Measurements from ENCODE around the gene NDUFB3. TPM values are rescaled to one million over a fixed set of nuclear protein-coding genes. Genes with fewer than 3 reads are reported as not detected.

NDUFB3 gene
- total RNA-seq, 1 donor from 2014 or later: 120 TPM

- intact Hi-C loops (cut with micrococcal nuclease): no loop called here
These were observed 13.1 kb downstream of the NDUFB3 start for GRCh38 chr2:201084863-201085262.

- intact Hi-C loops (cut with micrococcal nuclease): no loop called here
These were observed 18.8 kb downstream of the NDUFB3 start for GRCh38 chr2:201090574-201090973.

- intact Hi-C loops (cut with micrococcal nuclease): no loop called here
These were observed 21.8 kb downstream of the NDUFB3 start for GRCh38 chr2:201093573-201093972.

GRCh38 chr2:201100497-201100896 lies 28.7 kb downstream of the NDUFB3 start:
- intact Hi-C loops (cut with micrococcal nuclease): no loop called here

GRCh38 chr2:201105759-201106158 lies 34.0 kb downstream of the NDUFB3 start:
- intact Hi-C loops (cut with micrococcal nuclease): no loop called here

GRCh38 chr2:201107624-201108023 lies 35.8 kb downstream of the NDUFB3 start:
- intact Hi-C loops (cut with micrococcal nuclease): no loop called here

- intact Hi-C loops (cut with micrococcal nuclease): no loop called here
These were observed 36.5 kb downstream of the NDUFB3 start for GRCh38 chr2:201108341-201108740.

GRCh38 chr2:201109186-201109585 lies 37.4 kb downstream of the NDUFB3 start:
- intact Hi-C loops (cut with micrococcal nuclease): no loop called here

- intact Hi-C loops (cut with micrococcal nuclease): no loop called here
These were observed 38.8 kb downstream of the NDUFB3 start for GRCh38 chr2:201110615-201111014.

- intact Hi-C loops (cut with micrococcal nuclease): no loop called here
These were observed 39.3 kb downstream of the NDUFB3 start for GRCh38 chr2:201111096-201111495.

- intact Hi-C loops (cut with micrococcal nuclease): no loop called here
These were observed 42.5 kb downstream of the NDUFB3 start for GRCh38 chr2:201114350-201114749.

- intact Hi-C loops (cut with micrococcal nuclease): loop anchor here (5.0 kb wide), 1 partner anchor 808 kb away; the partner anchor contains the start of gene SPATS2L
These were observed 43.0 kb downstream of the NDUFB3 start for GRCh38 chr2:201114846-201115245.

GRCh38 chr2:201116115-201116958 lies 44.5 kb downstream of the NDUFB3 start, which contains the start of gene CFLAR:
Gene CFLAR, plus strand, starts transcription at chr2:201116164. Its CDS starts 13,702 bp downstream, at chr2:201129866.
- intact Hi-C loops (cut with micrococcal nuclease): loop anchor here (1.0 to 5.0 kb wide), 8 partner anchors 45 to 809 kb away; partner anchors contain the start of genes ALS2, BZW1, HYCC2 and KCTD18

GRCh38 chr2:201116959-201117734 lies 45.3 kb downstream of the NDUFB3 start:
- intact Hi-C loops (cut with micrococcal nuclease): loop anchor here (1.0 to 5.0 kb wide), 12 partner anchors 46 to 810 kb away; partner anchors contain the start of genes ALS2, BZW1, CLK1 and HYCC2

- intact Hi-C loops (cut with micrococcal nuclease): loop anchor here (1.0 to 5.0 kb wide), 12 partner anchors 41 to 1259 kb away; partner anchors contain the start of genes ALS2, BMPR2, CLK1 and ORC2
These were observed 45.9 kb downstream of the NDUFB3 start for GRCh38 chr2:201117735-201118094.

- intact Hi-C loops (cut with micrococcal nuclease): loop anchor here (1.0 to 5.0 kb wide), 5 partner anchors 40 to 1258 kb away; partner anchors contain the start of genes BMPR2 and SPATS2L
These were observed 46.5 kb downstream of the NDUFB3 start for GRCh38 chr2:201118121-201118960.

- intact Hi-C loops (cut with micrococcal nuclease): loop anchor here (1.0 to 5.0 kb wide), 7 partner anchors 10 to 1258 kb away; partner anchors contain the start of genes BMPR2 and SPATS2L
These were observed 47.4 kb downstream of the NDUFB3 start for GRCh38 chr2:201118961-201119854.

- intact Hi-C loops (cut with micrococcal nuclease): no loop called here
These were observed 50.5 kb downstream of the NDUFB3 start for GRCh38 chr2:201122276-201122675.

- intact Hi-C loops (cut with micrococcal nuclease): no loop called here
These were observed 54.7 kb downstream of the NDUFB3 start for GRCh38 chr2:201126308-201127151.
